ENCODE measurements around the gene HOXA11.

DNA sequence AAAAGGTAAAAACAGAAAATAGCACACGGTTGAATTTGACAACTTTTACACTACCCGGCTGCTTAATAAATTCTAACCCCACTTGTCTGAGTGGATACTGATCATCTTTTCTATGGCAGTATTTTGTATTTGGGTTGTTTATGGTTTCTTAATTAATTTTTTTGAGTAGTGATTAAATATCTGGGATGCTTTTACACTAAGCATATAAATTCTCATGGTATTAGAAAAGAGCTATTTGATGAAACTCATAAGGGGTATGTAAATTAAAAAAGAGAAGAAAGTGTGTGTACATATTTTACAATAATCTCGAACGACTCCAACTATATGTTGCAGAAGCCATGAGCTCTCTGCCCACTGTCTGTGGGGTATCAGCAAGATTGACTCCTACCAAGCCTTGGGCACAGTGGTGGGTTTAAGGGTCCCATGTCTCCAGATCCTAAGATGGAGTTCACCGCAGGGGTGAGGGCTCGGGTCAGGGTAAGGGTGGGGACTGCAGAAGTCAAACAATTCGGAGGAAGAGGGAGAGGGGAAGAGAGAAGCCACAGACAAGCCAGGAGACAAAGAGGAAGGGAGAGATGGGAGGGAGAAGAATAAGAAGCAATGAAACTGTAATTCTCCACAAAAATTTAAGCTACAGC is 22.4 kb upstream of the HOXA11 start:
- no peak for TF ChIP-seq POLR2A (IDR thresholded peaks at IDR 0.05)
- TF ChIP-seq, protein P1, sequence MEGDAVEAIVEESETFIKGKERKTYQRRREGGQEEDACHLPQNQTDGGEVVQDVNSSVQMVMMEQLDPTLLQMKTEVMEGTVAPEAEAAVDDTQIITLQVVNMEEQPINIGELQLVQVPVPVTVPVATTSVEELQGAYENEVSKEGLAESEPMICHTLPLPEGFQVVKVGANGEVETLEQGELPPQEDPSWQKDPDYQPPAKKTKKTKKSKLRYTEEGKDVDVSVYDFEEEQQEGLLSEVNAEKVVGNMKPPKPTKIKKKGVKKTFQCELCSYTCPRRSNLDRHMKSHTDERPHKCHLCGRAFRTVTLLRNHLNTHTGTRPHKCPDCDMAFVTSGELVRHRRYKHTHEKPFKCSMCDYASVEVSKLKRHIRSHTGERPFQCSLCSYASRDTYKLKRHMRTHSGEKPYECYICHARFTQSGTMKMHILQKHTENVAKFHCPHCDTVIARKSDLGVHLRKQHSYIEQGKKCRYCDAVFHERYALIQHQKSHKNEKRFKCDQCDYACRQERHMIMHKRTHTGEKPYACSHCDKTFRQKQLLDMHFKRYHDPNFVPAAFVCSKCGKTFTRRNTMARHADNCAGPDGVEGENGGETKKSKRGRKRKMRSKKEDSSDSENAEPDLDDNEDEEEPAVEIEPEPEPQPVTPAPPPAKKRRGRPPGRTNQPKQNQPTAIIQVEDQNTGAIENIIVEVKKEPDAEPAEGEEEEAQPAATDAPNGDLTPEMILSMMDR (IDR thresholded peaks at IDR 0.05), result no peak
